ENCODE data around the gene DLX5. TPM values are rescaled to one million over a fixed set of nuclear protein-coding genes. Genes with fewer than 3 reads are reported as not detected.

Gene DLX5
- total RNA-seq, 2 experiments from 2014 or later, result not detected

GRCh38 chr7:97015279-97015678 lies 9.4 kb downstream of the DLX5 start:
- intact Hi-C loops (cut with micrococcal nuclease), result no loop called here
- TF ChIP-seq CTCF (IDR thresholded peaks at IDR 0.05), result no peak
- no peaks in the 10 kb centered on the region for H3K36me3 Mint-ChIP-seq (ENCODE audit: low read depth)
- H3K4me1 Mint-ChIP-seq (ENCODE audit: low read depth), result peaks cover 8% of the 10 kb centered on the region
- peaks cover 1% of the 10 kb centered on the region for H3K9me3 Mint-ChIP-seq
- ChIA-PET CTCF (interaction anchor here (1.3 kb wide), 1 partner anchor 12 kb away, joined by 4 read pairs; no protein-coding TSS in a partner anchor), POLR2A (interaction anchor here (0.7 to 1.0 kb wide), 2 partner anchors 12 kb away, joined by 3 read pairs; no protein-coding TSS in a partner anchor)
- H3K27me3 Mint-ChIP-seq, result peaks cover 91% of the 10 kb centered on the region
- no peak for DNase-seq
- no peak overlapping the region for H3K4me3 Mint-ChIP-seq
- H3K27ac Mint-ChIP-seq, result no peak overlapping the region
- ATAC-seq, result no peak

DNA sequence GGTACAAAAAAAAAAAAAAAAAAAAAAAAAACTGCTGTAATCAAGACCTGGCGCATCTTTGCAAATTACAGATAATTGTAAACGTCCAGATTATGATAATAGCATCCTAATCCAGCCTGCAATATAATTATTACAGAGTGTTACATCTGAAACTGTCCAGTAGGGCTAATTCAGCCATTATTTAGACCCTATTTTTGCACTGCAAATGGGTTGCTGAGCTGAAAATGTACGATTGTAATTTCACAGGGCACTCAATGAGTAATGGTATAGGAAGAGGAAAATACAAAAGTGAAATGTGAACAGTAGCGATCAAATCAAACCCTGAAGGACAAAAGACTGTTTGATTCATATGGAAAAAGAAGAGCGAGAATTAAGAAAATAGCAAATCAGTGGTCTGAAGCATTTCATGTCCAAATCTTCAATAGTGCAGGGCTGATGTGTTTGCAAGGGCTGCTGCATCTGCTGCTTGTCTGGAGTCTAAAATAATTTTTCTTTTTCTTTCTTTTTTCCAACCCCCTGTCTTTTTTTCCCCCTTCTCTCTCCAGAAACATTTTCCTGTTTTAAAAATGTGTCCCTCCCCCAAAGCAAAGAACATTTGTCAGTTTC lies 10.4 kb downstream of the DLX5 start:
- no peak overlapping the region for H3K27ac Mint-ChIP-seq
- intact Hi-C loops (cut with micrococcal nuclease), result no loop called here
- H3K4me3 Mint-ChIP-seq, result no peak overlapping the region
- no peak for DNase-seq
- ChIA-PET POLR2A (no interaction called here), CTCF (interaction anchor here (2.2 kb wide), 1 partner anchor 13 kb away, joined by 9 read pairs; no protein-coding TSS in a partner anchor)
- H3K36me3 Mint-ChIP-seq (ENCODE audit: low read depth), result no peaks in the 10 kb centered on the region
- no peak for ATAC-seq
- peaks cover 1% of the 10 kb centered on the region for H3K9me3 Mint-ChIP-seq
- peaks cover 90% of the 10 kb centered on the region for H3K27me3 Mint-ChIP-seq
- peaks cover 8% of the 10 kb centered on the region for H3K4me1 Mint-ChIP-seq (ENCODE audit: low read depth)
- TF ChIP-seq CTCF (IDR thresholded peaks at IDR 0.05), result no peak

- ChIA-PET CTCF (interaction anchor here (2.2 kb wide), 1 partner anchor 13 kb away, joined by 9 read pairs; no protein-coding TSS in a partner anchor), POLR2A (no interaction called here)
- Mint-ChIP-seq H3K4me3 (no peak overlapping the region), H3K27ac (no peak overlapping the region), H3K9me3 (peaks cover 1% of the 10 kb centered on the region), H3K4me1 (ENCODE audit: low read depth) (peaks cover 8% of the 10 kb centered on the region), H3K36me3 (ENCODE audit: low read depth) (no peaks in the 10 kb centered on the region), H3K27me3 (peaks cover 87% of the 10 kb centered on the region)
- ATAC-seq, result no peak
- intact Hi-C loops (cut with micrococcal nuclease), result no loop called here
- TF ChIP-seq CTCF (IDR thresholded peaks at IDR 0.05), result no peak
- no peak for DNase-seq
These were observed 10.8 kb downstream of the DLX5 start for GRCh38 chr7:97013845-97014134.

- CTCF ChIA-PET, result interaction anchor here (2.2 kb wide), 1 partner anchor 14 kb away, joined by 9 read pairs; no protein-coding TSS in a partner anchor
- Mint-ChIP-seq H3K36me3 (ENCODE audit: low read depth) (no peaks in the 10 kb centered on the region), H3K9me3 (peaks cover 1% of the 10 kb centered on the region), H3K27me3 (peaks cover 87% of the 10 kb centered on the region), H3K27ac (no peak overlapping the region), H3K4me1 (ENCODE audit: low read depth) (peaks cover 8% of the 10 kb centered on the region), H3K4me3 (no peak overlapping the region)
- TF ChIP-seq CTCF (IDR thresholded peaks at IDR 0.05), result no peak
- DNase-seq (no peak), ATAC-seq (no peak)
- intact Hi-C loops (cut with micrococcal nuclease), result no loop called here
- POLR2A ChIA-PET, result no interaction called here
These were observed 11.3 kb downstream of the DLX5 start for GRCh38 chr7:97013134-97013844.

Data from activated CD8-positive, alpha-beta T cell treated with anti-CD3 and anti-CD28 coated beads for 36 hours (primary cell).